NT2/D1 (cell line): ENCODE results near the gene BCDIN3D.

Experiments
- DNase-seq: peaks from one replicate; pipeline ENCODE4 v3.0.0-alpha.2; 2011; ENCODE audit warnings: low read depth, low spot score
- H3K27me3 ChIP-seq: 2 replicates; pipeline ENCODE4 v1.6.0; 2011; ENCODE audit warnings: mild to moderate bottlenecking; ENCODE audit not compliant: insufficient read length, insufficient read depth
- H3K36me3 ChIP-seq: 2 replicates; pipeline ENCODE4 v1.6.1; 2011; ENCODE audit warnings: mild to moderate bottlenecking, low read length, mixed read lengths; ENCODE audit not compliant: insufficient read depth, insufficient read length
- H3K4me1 ChIP-seq: 2 replicates; pipeline ENCODE4 v1.5.1; 2011; ENCODE audit not compliant: insufficient read depth, insufficient read length
- H3K4me3 ChIP-seq: 2 replicates; pipeline ENCODE4 v1.5.1; 2011; ENCODE audit warnings: low read depth; ENCODE audit not compliant: insufficient read length
- H3K9ac ChIP-seq: 2 replicates; pipeline ENCODE4 v1.6.0; 2011; ENCODE audit warnings: low read depth; ENCODE audit not compliant: insufficient read length
- H3K9me3 ChIP-seq: 2 replicates; pipeline ENCODE4 v1.5.1; 2011; ENCODE audit warnings: mild to moderate bottlenecking, low read length; ENCODE audit not compliant: insufficient read depth
- SUZ12 ChIP-seq: IDR thresholded peaks from 2 replicates; pipeline ENCODE4 v1.6.1; 2011; ENCODE audit not compliant: insufficient read length, insufficient read depth; ENCODE audit errors: extremely low read depth
- YY1 ChIP-seq: IDR thresholded peaks from 2 replicates; pipeline ENCODE4 v1.6.1; 2011; ENCODE audit not compliant: insufficient read length, insufficient read depth
- ZNF274 ChIP-seq: IDR thresholded peaks from 2 replicates; pipeline ENCODE4 v1.6.1; 2011; ENCODE audit warnings: mild to moderate bottlenecking, low read depth, low read length

BCDIN3D gene

GRCh38 chr12:49847161-49847560 is 4.3 kb upstream of the BCDIN3D start:
- Histone ChIP-seq H3K36me3 (no peaks in the 10 kb centered on the region), H3K9ac (no peak overlapping the region), H3K9me3 (no peaks in the 10 kb centered on the region), H3K27me3 (no peaks in the 10 kb centered on the region), H3K4me1 (no peaks in the 10 kb centered on the region), H3K4me3 (no peak overlapping the region)
- no peak for TF ChIP-seq YY1
- no peak for TF ChIP-seq ZNF274
- no peak for DNase-seq

GRCh38 chr12:49846032-49846431 is 3.1 kb upstream of the BCDIN3D start:
- DNase-seq: no peak
- TF ChIP-seq ZNF274 (no peak), SUZ12 (no peak), YY1 (no peak)
- no peak overlapping the region for H3K4me3 ChIP-seq
- H3K36me3 ChIP-seq: no peaks in the 10 kb centered on the region
- no peak overlapping the region for H3K9ac ChIP-seq
- no peaks in the 10 kb centered on the region for H3K27me3 ChIP-seq
- no peaks in the 10 kb centered on the region for H3K9me3 ChIP-seq
- H3K4me1 ChIP-seq: no peaks in the 10 kb centered on the region

GRCh38 chr12:49843876-49844437 is 1.1 kb upstream of the BCDIN3D start:
- no peak overlapping the region for H3K4me3 ChIP-seq

GRCh38 chr12:49843411-49843810 is 505 bp upstream of the BCDIN3D start:
- Histone ChIP-seq H3K36me3 (no peaks in the 10 kb centered on the region), H3K4me3 (peak overlapping the region; percentile 83), H3K27me3 (no peaks in the 10 kb centered on the region), H3K9ac (peak overlapping the region; percentile 86), H3K4me1 (no peaks in the 10 kb centered on the region), H3K9me3 (no peaks in the 10 kb centered on the region)
- DNase-seq: no peak
- TF ChIP-seq SUZ12 (no peak), YY1 (no peak), ZNF274 (no peak)

More at GRCh38 chr12:49843876-49844437, 1.1 kb upstream of the BCDIN3D start:
- Histone ChIP-seq H3K9me3 (no peaks in the 10 kb centered on the region), H3K27me3 (no peaks in the 10 kb centered on the region), H3K36me3 (no peaks in the 10 kb centered on the region), H3K9ac (no peak overlapping the region), H3K4me1 (no peaks in the 10 kb centered on the region)
- no peak for TF ChIP-seq ZNF274
- TF ChIP-seq SUZ12: no peak
- no peak for TF ChIP-seq YY1
- DNase-seq: no peak

- Histone ChIP-seq H3K9me3 (no peaks in the 10 kb centered on the region), H3K4me1 (no peaks in the 10 kb centered on the region), H3K36me3 (no peaks in the 10 kb centered on the region), H3K27me3 (no peaks in the 10 kb centered on the region), H3K4me3 (no peak overlapping the region), H3K9ac (no peak overlapping the region)
- TF ChIP-seq YY1 (no peak), ZNF274 (no peak), SUZ12 (no peak)
- DNase-seq: no peak
Observed at GRCh38 chr12:49838973-49839633, 3.8 kb downstream of the BCDIN3D start.

GRCh38 chr12:49832836-49833421 is 10.0 kb downstream of the BCDIN3D start:
- TF ChIP-seq ZNF274 (no peak), SUZ12 (no peak), YY1 (no peak)
- H3K4me1 ChIP-seq: no peaks in the 10 kb centered on the region
- no peaks in the 10 kb centered on the region for H3K9me3 ChIP-seq
- H3K9ac ChIP-seq: no peak overlapping the region
- no peak overlapping the region for H3K4me3 ChIP-seq
- no peaks in the 10 kb centered on the region for H3K36me3 ChIP-seq
- no peaks in the 10 kb centered on the region for H3K27me3 ChIP-seq
- DNase-seq: no peak

- no peak for DNase-seq
- Histone ChIP-seq H3K36me3 (peaks cover 4% of the 10 kb centered on the region), H3K9me3 (no peaks in the 10 kb centered on the region), H3K4me3 (no peak overlapping the region), H3K4me1 (peaks cover 6% of the 10 kb centered on the region), H3K27me3 (no peaks in the 10 kb centered on the region), H3K9ac (no peak overlapping the region)
- no peak for TF ChIP-seq SUZ12
- no peak for TF ChIP-seq YY1
- no peak for TF ChIP-seq ZNF274
Observed at GRCh38 chr12:49831717-49832116, 11.2 kb downstream of the BCDIN3D start.
